PC-9 (cell line): ENCODE results near the gene ANO7. TPM values are rescaled to one million over a fixed set of nuclear protein-coding genes. Genes with fewer than 3 reads are reported as not detected.

Experiments used
- BruUV-seq: library from RNA; stranded (reverse); fragments of 400-500 nt; replicated peaks from 2 replicates; lab custom pipeline; 2021; lab: Mats Ljungman, UMichigan
- CTCF ChIA-PET: fragments of 300-600 bp; sonication (Branson Sonifier 250); formaldehyde crosslinking; loops from one replicate; lab custom pipeline; 2022; ENCODE audit warnings: antibody characterized with exemption; lab: Charles Lee
- POLR2A ChIA-PET: fragments of 300-600 bp; sonication (Branson Sonifier 250); formaldehyde crosslinking; loops from one replicate; lab custom pipeline; 2022; ENCODE audit warnings: antibody characterized with exemption; ENCODE audit not compliant: unreplicated experiment; lab: Charles Lee
- DNase-seq, 2 experiments: peaks; one replicate each; pipeline versions ENCODE4 v3.0.0 to v3.0.0-alpha.2; 2015 to 2022; ENCODE audit warnings: mixed read lengths in 1 of 2
- H2AFZ ChIP-seq: fragments of 200-600 bp; sonication (generic); 2 replicates; pipeline ENCODE4 v1.8.1; 2017; ENCODE audit warnings: antibody characterized with exemption
- H3F3A ChIP-seq: fragments of 200-600 bp; sonication (generic); 2 replicates; pipeline ENCODE4 v1.8.1; 2017; ENCODE audit warnings: antibody characterized with exemption, mild to moderate bottlenecking, low read depth; ENCODE audit not compliant: insufficient read depth
- H3K27ac ChIP-seq: fragments of 200-600 bp; sonication (generic); 2 replicates; pipeline ENCODE4 v1.6.1; 2016; ENCODE audit warnings: mixed run types
- H3K27me3 ChIP-seq: fragments of 200-600 bp; sonication (generic); 2 replicates; pipeline ENCODE4 v1.6.1; 2016; ENCODE audit warnings: low read depth, mixed run types; ENCODE audit not compliant: insufficient read depth
- H3K36me3 ChIP-seq: fragments of 200-600 bp; sonication (generic); 2 replicates; pipeline ENCODE4 v1.6.1; 2016; ENCODE audit warnings: low read depth, mixed run types
- H3K4me1 ChIP-seq: fragments of 200-600 bp; sonication (generic); replicated peaks from 2 replicates; pipeline ENCODE4 v1.6.1; 2016; ENCODE audit warnings: mixed run types; ENCODE audit not compliant: insufficient read depth
- H3K4me2 ChIP-seq: fragments of 200-600 bp; sonication (generic); 2 replicates; pipeline ENCODE4 v1.6.1; 2017; ENCODE audit warnings: mixed run types
- H3K4me3 ChIP-seq: fragments of 200-600 bp; sonication (generic); 2 replicates; pipeline ENCODE4 v1.6.1; 2016; ENCODE audit warnings: mixed run types
- H3K79me2 ChIP-seq: fragments of 200-600 bp; sonication (generic); 2 replicates; pipeline ENCODE4 v1.6.1; 2017; ENCODE audit warnings: low read depth, mixed run types
- H3K9me2 ChIP-seq: fragments of 200-600 bp; sonication (generic); 2 replicates; pipeline ENCODE4 v1.8.1; 2017; ENCODE audit warnings: mild to moderate bottlenecking; ENCODE audit not compliant: insufficient read depth
- H3K9me3 ChIP-seq: fragments of 200-600 bp; sonication (generic); 2 replicates; pipeline ENCODE4 v1.8.1; 2016; ENCODE audit warnings: low read depth; ENCODE audit not compliant: insufficient read depth
- H4K20me1 ChIP-seq: fragments of 200-600 bp; sonication (generic); 2 replicates; pipeline ENCODE4 v1.8.1; 2017; ENCODE audit not compliant: insufficient read depth
- EZH2 ChIP-seq: fragments of 200-600 bp; sonication (generic); IDR thresholded peaks from 2 replicates; pipeline ENCODE4 v1.8.0; 2017; ENCODE audit warnings: antibody characterized with exemption, low read depth
- intact Hi-C: fragments of 100-400 bp; cut with micrococcal nuclease; formaldehyde crosslinking; loops from one replicate; pipeline ENCODE4 v1.10.0; 2022; ENCODE audit not compliant: unreplicated experiment
- total RNA-seq: library from RNA; stranded (reverse); gene quantifications from 2 replicates; pipeline ENCODE4 v1.2.3, GENCODE V29; 2021
- TF ChIP-seq, protein P1 (sequence below): fragments of 200-600 bp; sonication (generic); conservative IDR thresholded peaks from 2 replicates; pipeline ENCODE4 v1.6.1; 2017; ENCODE audit warnings: mixed run types, antibody characterized with exemption, mild to moderate bottlenecking, moderate library complexity

ANO7 gene
- total RNA-seq, 1 experiment from 2014 or later, result 6.5 TPM

DNA sequence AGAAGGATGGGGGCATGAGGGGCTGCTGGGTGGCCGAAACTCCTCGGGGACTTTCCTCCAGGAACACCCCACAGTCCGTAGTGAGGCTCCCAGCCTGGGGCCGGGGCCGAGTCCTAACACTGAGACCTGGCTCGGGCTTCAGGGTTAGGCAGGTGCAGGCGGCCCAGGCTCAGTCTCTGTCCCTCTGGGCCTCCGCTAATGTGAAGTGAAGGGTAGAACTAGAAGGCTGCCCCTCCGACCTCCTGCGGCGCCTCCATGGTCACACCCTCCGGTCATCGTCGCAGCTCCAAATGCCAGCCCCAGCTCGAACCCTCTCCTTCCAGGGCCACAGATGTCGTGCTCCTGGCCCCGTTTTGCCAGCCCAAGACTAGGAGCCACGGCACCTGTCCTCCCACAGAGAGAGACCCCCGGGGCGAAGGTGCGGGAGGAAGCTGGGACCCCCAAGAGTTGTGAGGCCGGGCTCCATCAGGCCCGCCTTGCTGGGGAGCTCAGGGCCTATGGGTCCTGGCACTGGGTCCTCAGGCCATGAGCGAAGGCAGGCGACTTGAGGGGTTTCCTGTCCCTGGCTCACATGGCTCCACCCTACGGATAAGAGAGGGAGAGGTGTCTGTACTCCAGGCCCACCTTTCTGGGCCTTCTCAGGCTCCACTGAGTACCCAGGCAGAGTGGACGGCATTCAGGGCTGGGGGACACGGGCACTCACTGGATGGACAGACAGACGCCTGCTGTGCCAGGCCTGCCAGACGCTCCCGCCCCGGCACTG is 797 bp downstream of the ANO7 start:
- TF ChIP-seq, protein P1, sequence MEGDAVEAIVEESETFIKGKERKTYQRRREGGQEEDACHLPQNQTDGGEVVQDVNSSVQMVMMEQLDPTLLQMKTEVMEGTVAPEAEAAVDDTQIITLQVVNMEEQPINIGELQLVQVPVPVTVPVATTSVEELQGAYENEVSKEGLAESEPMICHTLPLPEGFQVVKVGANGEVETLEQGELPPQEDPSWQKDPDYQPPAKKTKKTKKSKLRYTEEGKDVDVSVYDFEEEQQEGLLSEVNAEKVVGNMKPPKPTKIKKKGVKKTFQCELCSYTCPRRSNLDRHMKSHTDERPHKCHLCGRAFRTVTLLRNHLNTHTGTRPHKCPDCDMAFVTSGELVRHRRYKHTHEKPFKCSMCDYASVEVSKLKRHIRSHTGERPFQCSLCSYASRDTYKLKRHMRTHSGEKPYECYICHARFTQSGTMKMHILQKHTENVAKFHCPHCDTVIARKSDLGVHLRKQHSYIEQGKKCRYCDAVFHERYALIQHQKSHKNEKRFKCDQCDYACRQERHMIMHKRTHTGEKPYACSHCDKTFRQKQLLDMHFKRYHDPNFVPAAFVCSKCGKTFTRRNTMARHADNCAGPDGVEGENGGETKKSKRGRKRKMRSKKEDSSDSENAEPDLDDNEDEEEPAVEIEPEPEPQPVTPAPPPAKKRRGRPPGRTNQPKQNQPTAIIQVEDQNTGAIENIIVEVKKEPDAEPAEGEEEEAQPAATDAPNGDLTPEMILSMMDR, result no peak
- no peak for TF ChIP-seq EZH2
- Histone ChIP-seq H3K4me2 (no peak overlapping the region), H3F3A (peaks cover 4% of the 10 kb centered on the region; the same call in 1 of the 2 replicates), H3K36me3 (no peaks in the 10 kb centered on the region), H3K4me3 (no peak overlapping the region), H3K4me1 (no peaks in the 10 kb centered on the region), H2AFZ (no peak overlapping the region), H3K9me3 (no peaks in the 10 kb centered on the region), H3K27ac (no peak overlapping the region), H3K27me3 (peaks cover 40% of the 10 kb centered on the region), H4K20me1 (no peaks in the 10 kb centered on the region), H3K9me2 (no peaks in the 10 kb centered on the region), H3K79me2 (no peaks in the 10 kb centered on the region)
- POLR2A ChIA-PET, result interaction anchor here (0.5 kb wide), 1 partner anchor 283 kb away, joined by 3 read pairs; the partner anchor contains the start of gene CROCC2
- CTCF ChIA-PET, result no interaction called here
- no TSS peak for BruUV-seq
- intact Hi-C loops, result no loop called here
- DNase-seq, result no peak

DNA sequence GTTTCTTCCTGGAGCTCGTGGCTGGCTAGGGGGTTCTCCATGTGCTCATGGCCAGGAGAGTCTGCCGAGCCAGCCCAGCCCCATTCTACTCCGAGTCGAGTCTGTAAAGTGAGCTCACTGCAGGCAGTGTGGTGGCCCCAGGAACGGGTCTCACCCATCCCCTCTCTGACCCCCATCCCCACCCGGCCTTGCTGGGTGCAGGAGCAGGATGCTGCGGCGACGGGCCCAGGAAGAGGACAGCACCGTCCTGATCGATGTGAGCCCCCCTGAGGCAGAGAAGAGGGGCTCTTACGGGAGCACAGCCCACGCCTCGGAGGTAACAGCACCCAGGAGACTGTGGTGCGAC is 1.4 kb downstream of the ANO7 start:
- Histone ChIP-seq H3K9me2 (no peaks in the 10 kb centered on the region), H3K36me3 (no peaks in the 10 kb centered on the region), H3K4me3 (no peak overlapping the region), H4K20me1 (no peaks in the 10 kb centered on the region), H2AFZ (no peak overlapping the region), H3K27ac (no peak overlapping the region), H3K9me3 (no peaks in the 10 kb centered on the region), H3F3A (no peaks in the 10 kb centered on the region), H3K4me2 (no peak overlapping the region), H3K4me1 (no peaks in the 10 kb centered on the region), H3K27me3 (peaks cover 40% of the 10 kb centered on the region), H3K79me2 (no peaks in the 10 kb centered on the region)
- CTCF ChIA-PET, result no interaction called here
- intact Hi-C loops, result no loop called here
- POLR2A ChIA-PET, result interaction anchor here (0.5 kb wide), 1 partner anchor 284 kb away, joined by 3 read pairs; the partner anchor contains the start of gene CROCC2
- DNase-seq, result no peak
- no TSS peak for BruUV-seq
- no peak for TF ChIP-seq EZH2
- TF ChIP-seq, protein P1, result no peak

DNA sequence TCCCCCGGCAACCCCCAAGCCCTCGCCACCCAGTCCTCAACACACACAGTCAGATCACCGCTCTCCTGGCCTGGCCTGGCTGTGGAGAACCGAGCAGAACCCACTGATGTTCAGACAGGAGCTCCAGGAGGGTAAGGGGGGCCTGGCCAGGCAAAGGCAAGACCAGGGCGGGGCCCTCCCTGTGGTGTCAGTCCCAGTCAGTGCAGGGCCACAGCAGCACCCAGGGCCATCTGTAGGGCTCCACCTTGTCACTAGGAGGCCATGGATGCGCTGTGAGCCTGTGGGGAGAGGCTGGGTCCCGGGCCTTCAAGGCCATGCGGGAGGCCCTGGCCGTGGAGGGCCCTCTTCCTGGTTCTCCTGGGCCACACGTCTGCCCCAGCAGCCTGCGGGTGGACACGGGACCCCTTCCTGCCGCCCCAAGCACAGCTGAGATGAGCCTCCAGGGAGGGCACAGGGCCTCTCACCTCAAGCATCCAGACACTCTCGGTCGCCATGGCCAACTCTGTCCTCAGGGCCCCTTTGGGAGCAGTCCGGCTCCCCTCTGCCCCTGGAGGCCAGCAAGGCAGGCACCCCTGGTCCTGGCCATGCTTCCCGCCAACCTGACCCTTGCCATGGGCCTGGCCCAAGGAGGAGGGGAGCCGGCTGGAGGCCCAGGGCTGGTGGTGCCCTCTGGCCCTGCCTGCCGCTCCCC is 2.0 kb downstream of the ANO7 start:
- Histone ChIP-seq H2AFZ (no peak overlapping the region), H4K20me1 (no peaks in the 10 kb centered on the region), H3K36me3 (no peaks in the 10 kb centered on the region), H3K4me1 (no peaks in the 10 kb centered on the region), H3K4me2 (no peak overlapping the region), H3K27me3 (peaks cover 42% of the 10 kb centered on the region), H3K79me2 (no peaks in the 10 kb centered on the region), H3K9me3 (no peaks in the 10 kb centered on the region), H3K9me2 (no peaks in the 10 kb centered on the region), H3F3A (no peaks in the 10 kb centered on the region), H3K4me3 (no peak overlapping the region), H3K27ac (no peak overlapping the region)
- no peak for DNase-seq
- intact Hi-C loops, result no loop called here
- CTCF ChIA-PET, result no interaction called here
- no peak for TF ChIP-seq EZH2
- TF ChIP-seq, protein P1, result no peak
- POLR2A ChIA-PET, result interaction anchor here (0.6 kb wide), 1 partner anchor 654 kb away, joined by 19 read pairs; no protein-coding TSS in a partner anchor
- no TSS peak for BruUV-seq
